ENCODE results near the gene RIIAD1. TPM values are rescaled to one million over a fixed set of nuclear protein-coding genes. Genes with fewer than 3 reads are reported as not detected.
A peak's percentile ranks its signal among the peaks of the same experiment; 100 is the strongest.
"Not testable (repeated sequence)": the region's sequence is repeated elsewhere in the genome, so short reads cannot be mapped to it uniquely, and the experiment has no call there.

The RIIAD1 gene, protein sequence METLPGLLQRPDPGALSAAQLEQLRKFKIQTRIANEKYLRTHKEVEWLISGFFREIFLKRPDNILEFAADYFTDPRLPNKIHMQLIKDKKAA
- 10 to 100 TPM in 1 of 4 donors, not detected in 3; 11.4 TPM for total RNA-seq
- polyA plus RNA-seq: under 1 TPM in 1 of 3 donors, not detected in 2; 0.39 TPM

DNA sequence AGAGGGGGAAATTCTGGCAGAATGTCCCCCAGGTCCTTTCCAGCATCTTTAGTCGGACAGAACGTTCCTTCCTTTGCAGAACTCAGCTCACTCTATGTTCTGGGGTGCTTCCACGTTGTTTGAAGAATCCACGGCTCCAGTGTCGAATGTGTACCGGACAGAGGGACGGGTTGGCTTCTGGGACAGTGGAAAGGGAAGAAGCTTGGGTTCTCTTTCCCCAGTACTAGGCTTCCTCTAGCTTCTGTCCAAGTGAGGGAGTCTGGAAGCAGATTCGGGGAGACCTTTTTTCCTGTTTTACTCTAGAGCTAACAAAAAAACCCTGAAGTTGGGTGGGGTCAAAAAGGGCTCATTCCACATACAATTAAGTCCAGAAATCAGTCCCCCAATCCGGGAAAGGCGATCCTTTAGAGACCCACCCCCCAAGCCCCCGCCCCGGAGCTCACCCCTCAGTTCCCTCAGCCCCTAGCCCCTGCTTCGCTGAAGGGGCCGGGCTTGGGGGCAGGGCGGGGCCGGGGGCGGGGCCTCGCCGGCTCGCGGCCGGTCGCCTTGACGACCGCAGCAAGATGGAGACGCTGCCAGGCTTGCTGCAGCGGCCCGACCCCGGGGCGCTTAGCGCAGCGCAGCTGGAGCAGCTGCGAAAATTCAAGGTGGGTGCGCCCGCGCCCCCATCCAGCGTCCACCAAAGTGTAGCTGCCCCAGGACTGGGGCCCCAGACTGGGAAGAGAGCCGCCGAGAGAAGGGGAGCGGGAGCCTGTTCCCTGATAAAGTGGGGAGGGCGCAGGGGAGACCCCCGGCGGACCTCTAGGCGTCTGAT is at the start of gene RIIAD1:
RIIAD1 (plus strand) TSS at position 549 of the 814 bp plus-strand sequence; CDS start at position 564, 15 bp downstream.
- DNase-seq: no peak
- TF ChIP-seq EP300 (IDR thresholded peaks at IDR 0.05) (no peak), POLR2A (IDR thresholded peaks at IDR 0.05) (no peak), POLR2AphosphoS5 (IDR thresholded peaks at IDR 0.05) (no peak)
- TF ChIP-seq, protein P1, sequence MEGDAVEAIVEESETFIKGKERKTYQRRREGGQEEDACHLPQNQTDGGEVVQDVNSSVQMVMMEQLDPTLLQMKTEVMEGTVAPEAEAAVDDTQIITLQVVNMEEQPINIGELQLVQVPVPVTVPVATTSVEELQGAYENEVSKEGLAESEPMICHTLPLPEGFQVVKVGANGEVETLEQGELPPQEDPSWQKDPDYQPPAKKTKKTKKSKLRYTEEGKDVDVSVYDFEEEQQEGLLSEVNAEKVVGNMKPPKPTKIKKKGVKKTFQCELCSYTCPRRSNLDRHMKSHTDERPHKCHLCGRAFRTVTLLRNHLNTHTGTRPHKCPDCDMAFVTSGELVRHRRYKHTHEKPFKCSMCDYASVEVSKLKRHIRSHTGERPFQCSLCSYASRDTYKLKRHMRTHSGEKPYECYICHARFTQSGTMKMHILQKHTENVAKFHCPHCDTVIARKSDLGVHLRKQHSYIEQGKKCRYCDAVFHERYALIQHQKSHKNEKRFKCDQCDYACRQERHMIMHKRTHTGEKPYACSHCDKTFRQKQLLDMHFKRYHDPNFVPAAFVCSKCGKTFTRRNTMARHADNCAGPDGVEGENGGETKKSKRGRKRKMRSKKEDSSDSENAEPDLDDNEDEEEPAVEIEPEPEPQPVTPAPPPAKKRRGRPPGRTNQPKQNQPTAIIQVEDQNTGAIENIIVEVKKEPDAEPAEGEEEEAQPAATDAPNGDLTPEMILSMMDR (IDR thresholded peaks at IDR 0.05): no peak
- peak within 1 kb of the TSS; percentile 36 to 59 (median 52) for H3K4me3 ChIP-seq
- peaks cover 7 to 16% (median 8%) of the 10 kb centered on the region in 3 donors for H3K27me3 ChIP-seq
- H3K9me3 ChIP-seq: no peaks in the 10 kb centered on the region
- intact Hi-C loops (cut with DNase I): no loop called here
- H3K36me3 ChIP-seq: no peaks in the 10 kb centered on the region
- H3K4me1 ChIP-seq: peaks cover 0 to 42% (median 34%) of the 10 kb centered on the region in 4 donors
- WGBS, 2 donors: 4 to 9% methylated on average over 44 of the region's 44 CpGs
- H3K27ac ChIP-seq: peak within 1 kb of the TSS; percentile 79 to 88 (median 86)

DNA sequence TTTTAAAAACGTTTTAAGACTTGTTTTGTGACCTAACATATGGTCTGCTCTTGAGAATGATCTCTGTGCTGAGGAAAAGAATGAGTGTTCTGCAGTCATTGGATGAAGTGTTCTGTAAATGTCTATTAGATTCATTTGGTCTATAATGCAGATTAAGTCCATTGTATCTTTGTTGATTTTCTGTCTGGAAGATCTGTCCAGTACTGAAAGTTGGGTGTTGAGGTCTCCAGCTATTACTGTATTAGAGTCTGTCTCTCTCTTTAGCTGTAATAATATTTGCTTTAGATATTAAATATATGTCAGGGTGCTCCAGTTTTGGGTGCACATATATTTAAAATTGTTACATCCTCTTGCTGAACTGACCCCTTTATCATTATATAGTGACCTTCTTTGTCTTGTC is 47.9 kb upstream of the RIIAD1 start:
- Histone ChIP-seq H3K4me3 (no peak overlapping the region), H3K36me3 (peaks cover 0 to 42% (median 5%) of the 10 kb centered on the region in 4 donors), H3K9me3 (no peaks in the 10 kb centered on the region), H3K4me1 (no peaks in the 10 kb centered on the region), H3K27ac (no peak overlapping the region), H3K27me3 (no peaks in the 10 kb centered on the region)
- no peak for DNase-seq
- intact Hi-C loops (cut with DNase I): no loop called here
- WGBS, 2 donors: 78 to 80% methylated on average over 1 of the region's 1 CpG
- TF ChIP-seq, protein P1 (IDR thresholded peaks at IDR 0.05): no peak
- no peak for TF ChIP-seq EP300 (IDR thresholded peaks at IDR 0.05)
- TF ChIP-seq POLR2AphosphoS5 (IDR thresholded peaks at IDR 0.05): no peak
- TF ChIP-seq POLR2A (IDR thresholded peaks at IDR 0.05): no peak

DNA sequence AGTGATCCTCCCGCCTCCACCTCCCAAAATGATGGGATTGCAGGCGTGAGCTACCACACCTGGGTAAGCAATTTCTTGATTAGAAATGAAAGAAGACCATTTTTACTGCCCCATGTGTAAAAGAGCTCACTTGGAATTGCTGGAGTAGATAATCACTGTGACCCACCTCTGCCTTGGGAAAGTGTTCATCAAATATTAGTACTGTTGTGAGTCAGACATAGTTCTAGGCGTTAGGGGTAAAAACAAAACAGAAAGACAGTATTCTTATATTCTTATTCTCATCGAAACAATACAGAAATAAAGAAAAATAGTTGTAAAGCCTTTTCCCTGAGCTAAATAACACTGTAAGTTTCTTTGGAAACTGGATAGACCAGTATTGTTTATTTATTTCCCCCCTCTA is 40.9 kb upstream of the RIIAD1 start:
- Histone ChIP-seq H3K4me1 (peaks cover 0 to 22% (median 15%) of the 10 kb centered on the region in 4 donors), H3K27me3 (no peaks in the 10 kb centered on the region), H3K36me3 (peaks cover 0 to 31% (median 8%) of the 10 kb centered on the region in 4 donors), H3K4me3 (no peak overlapping the region), H3K9me3 (no peaks in the 10 kb centered on the region), H3K27ac (peak overlapping the region; percentile 63 to 80 (median 70))
- no peak for DNase-seq
- TF ChIP-seq POLR2AphosphoS5 (IDR thresholded peaks at IDR 0.05) (no peak), POLR2A (IDR thresholded peaks at IDR 0.05) (no peak), EP300 (IDR thresholded peaks at IDR 0.05) (no peak)
- TF ChIP-seq, protein P1 (IDR thresholded peaks at IDR 0.05): no peak
- intact Hi-C loops (cut with DNase I): no loop called here
- 69 to 73% methylated on average over 4 of the region's 4 CpGs for WGBS, 2 donors

DNA sequence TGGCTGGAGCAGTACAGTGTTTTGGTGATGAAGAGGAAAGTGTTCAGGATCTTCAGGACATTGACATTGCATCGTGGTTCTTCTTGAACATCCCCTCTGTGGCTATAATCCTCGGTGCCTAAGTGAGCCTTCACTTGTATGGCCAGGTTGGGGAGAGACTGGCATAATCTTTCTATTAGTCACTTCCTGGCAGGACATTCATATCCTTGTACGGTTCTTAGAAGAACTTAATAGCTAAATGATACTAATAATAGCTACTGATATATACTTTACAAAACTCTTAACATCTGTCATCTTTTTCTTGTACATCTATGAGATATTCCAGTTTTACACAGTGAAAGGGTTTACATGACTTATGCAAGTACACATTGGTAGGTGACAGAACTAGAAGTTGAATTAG is 40.5 kb upstream of the RIIAD1 start:
- H3K36me3 ChIP-seq: peaks cover 0 to 36% (median 9%) of the 10 kb centered on the region in 4 donors
- WGBS, 2 donors: 71 to 76% methylated on average over 3 of the region's 3 CpGs
- intact Hi-C loops (cut with DNase I): no loop called here
- no peaks in the 10 kb centered on the region for H3K9me3 ChIP-seq
- no peak for DNase-seq
- peak overlapping the region; percentile 63 to 80 (median 70) for H3K27ac ChIP-seq
- no peak overlapping the region for H3K4me3 ChIP-seq
- no peaks in the 10 kb centered on the region for H3K27me3 ChIP-seq
- no peak for TF ChIP-seq EP300 (IDR thresholded peaks at IDR 0.05)
- peak in 3 of 4 donors; percentile 16 to 31 (median 17) for TF ChIP-seq POLR2AphosphoS5 (IDR thresholded peaks at IDR 0.05)
- peaks cover 0 to 22% (median 15%) of the 10 kb centered on the region in 4 donors for H3K4me1 ChIP-seq

DNA sequence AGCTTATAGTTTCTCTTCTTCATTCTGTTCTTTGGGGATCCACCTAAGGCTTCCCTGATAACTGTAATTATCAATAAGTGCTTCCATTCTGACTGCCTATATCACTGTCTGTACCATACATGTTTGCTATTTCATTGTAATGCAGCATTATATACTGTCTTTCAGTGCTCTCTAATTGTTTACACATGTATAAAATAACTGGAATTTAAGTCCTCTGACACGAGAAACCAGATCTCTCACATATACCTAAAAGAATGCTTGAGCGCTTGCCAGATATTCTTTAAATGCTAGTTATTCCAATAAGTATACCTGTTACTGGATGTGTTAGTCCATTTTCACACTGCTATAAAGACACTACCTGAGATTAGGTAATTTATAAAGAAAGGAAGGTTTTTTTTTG is 39.4 kb upstream of the RIIAD1 start:
- Histone ChIP-seq H3K4me3 (no peak overlapping the region), H3K27ac (peak overlapping the region; percentile 63 to 80 (median 70)), H3K4me1 (peaks cover 0 to 22% (median 15%) of the 10 kb centered on the region in 4 donors), H3K9me3 (no peaks in the 10 kb centered on the region), H3K27me3 (no peaks in the 10 kb centered on the region), H3K36me3 (peaks cover 0 to 46% (median 9%) of the 10 kb centered on the region in 4 donors)
- DNase-seq: no peak
- intact Hi-C loops (cut with DNase I): no loop called here
- 83 to 88% methylated on average over 2 of the region's 2 CpGs for WGBS, 2 donors
- TF ChIP-seq, protein P1 (IDR thresholded peaks at IDR 0.05): no peak
- TF ChIP-seq POLR2AphosphoS5 (IDR thresholded peaks at IDR 0.05): no peak
- no peak for TF ChIP-seq EP300 (IDR thresholded peaks at IDR 0.05)
- TF ChIP-seq POLR2A (IDR thresholded peaks at IDR 0.05): no peak

DNA sequence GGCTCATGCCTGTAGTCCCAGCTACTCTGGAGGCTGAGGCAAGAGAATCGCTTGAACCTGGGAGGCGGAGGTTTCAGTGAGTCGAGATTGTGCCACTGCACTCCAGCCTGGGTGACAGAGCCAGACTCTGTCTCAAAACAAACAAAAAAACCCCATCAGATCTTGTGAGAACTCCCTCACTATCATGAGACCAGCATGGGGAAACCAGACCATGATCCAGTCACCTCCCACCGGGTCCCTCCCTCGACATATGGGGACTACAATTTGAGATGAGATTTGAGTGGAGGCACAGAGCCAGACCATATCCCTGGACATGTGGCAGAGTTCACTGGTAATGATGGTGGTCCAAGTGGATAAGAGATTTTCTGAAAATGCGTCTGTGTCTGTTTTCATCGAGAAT is 38.4 kb upstream of the RIIAD1 start:
- peaks cover 0 to 22% (median 15%) of the 10 kb centered on the region in 4 donors for H3K4me1 ChIP-seq
- DNase-seq; H3K4me3 ChIP-seq; H3K27me3 ChIP-seq; intact Hi-C loops (cut with DNase I); H3K9me3 ChIP-seq: not testable (repeated sequence)
- H3K36me3 ChIP-seq: peaks cover 0 to 55% (median 9%) of the 10 kb centered on the region in 4 donors
- peak overlapping the region in 1 of 4 donors; percentile 80 for H3K27ac ChIP-seq
- WGBS, 2 donors: 96 to 97% methylated on average over 7 of the region's 7 CpGs

Data from sigmoid colon (tissue), 7 donors.